Inferior parietal cortex (tissue), 1 donor: Measurements from ENCODE around the gene JHY.

Source experiments
- DNase-seq: peaks from one replicate; pipeline ENCODE4 v3.0.0-alpha.2; 2016; ENCODE audit errors: extremely low spot score

JHY gene

DNA sequence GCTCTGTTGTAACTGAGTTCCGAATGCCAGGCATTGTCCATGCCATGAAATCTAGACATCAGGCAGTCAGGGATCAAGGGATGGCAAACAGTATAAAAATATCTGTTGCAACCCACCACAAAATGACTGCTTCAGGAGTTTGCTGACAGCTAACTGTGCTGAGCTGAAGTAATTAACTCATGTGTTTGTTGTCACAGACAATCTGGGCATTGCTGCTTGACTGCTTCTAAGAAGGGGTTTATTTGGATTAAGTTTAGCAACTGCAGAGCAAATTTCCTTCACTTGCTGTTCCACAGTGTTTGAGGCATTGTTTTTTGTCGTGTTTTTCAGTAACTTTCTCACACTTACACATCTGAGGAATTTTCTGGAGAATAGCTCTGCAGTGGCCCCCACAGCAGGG is 68.7 kb downstream of the JHY start:
- no peak for DNase-seq

DNA sequence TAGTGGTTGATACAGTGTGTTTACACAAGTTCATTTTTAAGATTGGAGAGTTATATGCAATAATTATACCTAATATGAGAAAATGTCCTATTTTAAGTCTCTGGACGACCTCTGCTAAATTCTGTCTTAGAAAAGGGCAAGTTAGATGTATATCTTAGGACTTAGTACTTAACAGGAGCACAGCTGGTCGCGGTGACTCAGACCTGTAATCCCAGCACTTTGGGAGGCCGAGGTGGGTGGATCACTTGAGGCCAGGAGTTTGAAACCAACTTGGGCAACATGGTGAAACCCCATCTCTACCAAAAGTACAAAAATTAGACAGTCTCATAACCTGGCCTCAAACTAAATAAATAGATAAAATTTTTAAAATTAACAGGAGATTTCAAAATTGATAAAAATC is 71.9 kb downstream of the JHY start:
- no peak for DNase-seq

DNA sequence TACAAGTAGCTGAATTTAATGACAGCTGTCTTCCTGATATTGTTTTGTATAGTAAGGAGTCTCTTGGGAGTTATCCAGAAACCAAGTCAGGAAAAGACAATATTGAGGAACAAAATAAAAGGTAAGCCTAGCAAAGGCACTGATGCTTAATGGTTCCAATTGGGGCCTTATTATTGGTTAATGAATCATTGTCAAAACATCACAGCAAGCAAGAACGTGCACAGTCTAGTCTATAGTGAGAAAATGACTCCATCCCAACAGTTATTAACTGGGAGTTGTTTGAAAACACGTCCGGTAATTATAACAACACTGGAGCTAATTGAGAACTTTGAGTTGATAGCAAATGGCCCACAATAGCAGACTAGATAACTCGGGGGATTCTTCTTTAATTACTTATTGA is 81.4 kb downstream of the JHY start:
- DNase-seq = no peak

DNA sequence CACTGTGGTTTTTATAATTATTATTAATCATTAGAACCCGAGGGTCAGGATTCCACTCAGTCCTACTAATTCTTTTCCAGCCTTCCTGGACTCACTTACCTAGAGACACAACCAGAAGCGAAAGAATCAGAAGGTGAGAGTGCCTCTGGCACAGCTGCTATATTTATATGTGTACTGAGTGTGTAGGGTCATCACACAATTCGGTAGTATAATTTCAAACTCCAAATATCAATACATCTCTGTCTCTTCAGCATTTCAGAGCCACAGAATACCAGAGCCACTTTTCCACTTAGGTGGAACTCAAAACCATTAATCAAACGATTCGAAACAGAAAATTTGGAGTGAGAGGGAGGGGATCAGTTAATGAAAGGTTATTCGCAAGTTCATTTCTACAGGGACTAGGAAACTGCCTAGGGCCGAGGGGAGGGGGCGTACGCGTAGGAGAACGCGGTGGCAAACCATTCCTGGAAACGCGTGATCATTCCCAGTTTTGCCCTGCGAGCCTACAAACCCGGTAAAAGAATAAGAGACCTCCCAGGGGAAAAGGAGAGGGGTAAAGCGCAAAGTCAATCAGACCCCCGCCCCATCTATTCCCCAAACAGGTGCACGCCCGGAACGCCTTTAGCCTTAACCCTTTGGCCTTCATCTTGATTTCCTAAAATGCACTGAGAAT is 93.6 kb downstream of the JHY start:
- DNase-seq = no peak

DNA sequence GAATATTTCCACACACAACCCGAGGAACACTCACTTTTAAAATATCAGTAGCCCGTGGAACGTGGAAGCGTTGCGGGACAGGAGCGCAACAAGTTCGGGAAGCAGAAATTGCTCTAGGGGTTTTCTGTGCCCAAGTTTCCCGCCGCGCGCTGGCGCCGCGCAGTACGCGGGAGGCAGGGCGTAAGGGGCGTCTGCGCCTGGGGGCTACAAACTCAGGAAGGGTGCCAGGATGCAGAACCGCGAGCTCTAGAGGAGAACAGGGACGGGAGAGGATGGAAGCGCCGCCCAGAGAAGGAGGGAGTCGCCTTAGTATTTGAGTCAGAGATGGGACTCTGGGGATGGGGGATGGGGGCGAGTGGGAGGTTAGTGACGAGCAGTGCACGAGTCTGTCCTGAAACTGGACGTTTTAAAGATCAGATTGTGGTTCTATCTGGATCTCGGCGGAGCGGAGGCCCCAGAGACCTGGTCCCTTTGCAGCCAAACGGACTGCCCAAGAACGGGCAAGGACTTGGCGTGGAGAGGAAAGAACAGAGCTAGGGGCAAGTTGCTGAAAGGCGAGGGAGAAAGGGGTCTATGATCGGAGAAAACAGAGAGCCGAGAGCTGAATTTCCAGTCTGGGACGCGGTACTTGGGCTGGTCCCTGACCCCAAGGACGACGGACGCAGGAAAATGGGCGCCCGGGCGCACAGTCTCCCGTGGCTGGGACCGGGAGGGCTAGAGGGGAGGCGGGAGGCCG is 94.3 kb downstream of the JHY start:
- DNase-seq = no peak

DNA sequence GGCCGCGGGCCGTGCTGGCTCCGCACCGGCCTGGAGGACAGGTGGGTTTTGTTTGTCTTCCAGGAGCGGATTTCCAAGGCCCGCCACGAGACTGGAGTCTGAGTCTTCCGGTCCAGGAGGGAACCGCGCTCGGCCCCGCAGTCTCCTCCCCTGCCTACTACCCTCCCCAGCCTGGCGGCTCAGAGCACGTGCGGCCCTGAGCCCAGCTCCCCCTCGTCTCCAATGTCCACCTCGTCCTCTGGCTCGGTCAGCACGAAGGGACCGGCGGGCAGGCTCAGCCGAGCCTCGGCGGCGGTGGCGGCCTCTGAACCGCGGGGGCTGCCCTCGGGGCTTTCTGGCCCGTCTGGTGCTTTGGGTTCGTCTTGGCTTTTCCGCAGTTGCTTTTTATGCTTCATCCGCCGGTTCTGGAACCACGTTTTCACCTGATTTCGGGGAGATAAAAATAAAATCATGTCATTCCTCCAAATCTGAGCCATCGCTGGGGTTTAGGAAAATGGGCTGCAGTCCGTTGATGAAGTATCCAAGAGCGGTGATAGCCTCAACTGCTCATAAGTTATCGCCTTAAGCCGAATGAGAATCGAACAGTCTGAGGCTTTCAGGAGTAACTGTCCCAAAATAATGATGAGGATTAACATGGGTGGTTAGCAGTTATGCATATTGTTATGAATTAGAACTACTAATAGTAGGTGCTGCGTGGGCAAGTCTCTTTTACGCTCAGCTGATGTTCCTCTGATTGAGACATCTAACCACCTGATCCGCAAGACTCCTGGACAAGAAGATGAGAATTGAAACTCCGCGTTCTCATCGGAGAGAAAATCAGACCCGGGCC is 95.1 kb downstream of the JHY start:
- DNase-seq = no peak

DNA sequence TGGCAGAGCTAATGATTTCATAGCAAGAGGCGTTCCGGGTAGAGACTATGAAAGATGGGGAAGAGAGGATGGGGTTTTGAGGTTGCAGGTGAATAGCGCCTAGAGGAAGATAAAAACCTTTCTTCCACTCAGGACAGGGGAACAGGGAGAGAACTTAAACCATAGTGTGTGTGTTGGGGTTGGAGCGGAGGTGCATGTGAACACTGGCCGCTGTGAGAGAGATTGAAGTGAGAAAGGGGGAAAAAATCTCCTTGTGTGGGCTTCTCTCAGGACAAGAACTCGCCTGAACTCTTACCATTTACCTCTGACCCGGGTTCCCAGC is 95.7 kb downstream of the JHY start:
- no peak for DNase-seq

DNA sequence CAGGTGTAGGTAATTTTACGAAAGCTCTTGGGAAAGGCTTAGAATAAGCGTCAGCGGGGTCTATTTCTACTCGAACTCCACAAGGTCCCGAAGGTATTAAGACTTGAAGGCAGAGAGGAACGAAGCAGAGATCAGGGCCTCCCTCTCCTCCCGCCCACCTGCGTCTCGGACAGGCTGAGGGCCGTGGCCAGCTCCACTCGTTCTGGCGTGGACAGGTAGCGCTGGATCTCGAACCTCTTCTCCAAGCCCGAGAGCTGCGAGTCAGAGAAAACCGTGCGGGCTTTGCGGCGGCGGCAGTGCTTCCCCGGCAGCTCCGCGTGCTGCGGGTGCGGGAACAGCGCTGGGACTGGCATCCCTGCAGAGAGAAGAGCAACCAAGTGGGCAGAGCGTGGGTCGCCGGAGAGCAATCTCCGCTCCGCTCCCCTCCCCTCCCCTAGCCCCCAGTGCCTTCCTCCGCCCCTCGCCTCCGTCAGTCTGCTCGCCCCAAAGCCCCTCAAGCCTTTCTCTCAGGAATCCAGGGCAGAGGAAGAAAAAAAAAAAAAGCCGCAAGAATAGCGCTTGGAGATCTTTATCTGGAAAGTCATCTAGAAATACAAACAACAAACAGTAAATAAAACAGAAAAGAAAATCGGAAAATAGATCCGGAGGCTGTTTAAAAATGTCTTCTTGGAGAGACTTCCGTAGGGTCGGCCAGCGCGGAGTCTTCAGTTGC is 96.7 kb downstream of the JHY start:
- DNase-seq = no peak

DNA sequence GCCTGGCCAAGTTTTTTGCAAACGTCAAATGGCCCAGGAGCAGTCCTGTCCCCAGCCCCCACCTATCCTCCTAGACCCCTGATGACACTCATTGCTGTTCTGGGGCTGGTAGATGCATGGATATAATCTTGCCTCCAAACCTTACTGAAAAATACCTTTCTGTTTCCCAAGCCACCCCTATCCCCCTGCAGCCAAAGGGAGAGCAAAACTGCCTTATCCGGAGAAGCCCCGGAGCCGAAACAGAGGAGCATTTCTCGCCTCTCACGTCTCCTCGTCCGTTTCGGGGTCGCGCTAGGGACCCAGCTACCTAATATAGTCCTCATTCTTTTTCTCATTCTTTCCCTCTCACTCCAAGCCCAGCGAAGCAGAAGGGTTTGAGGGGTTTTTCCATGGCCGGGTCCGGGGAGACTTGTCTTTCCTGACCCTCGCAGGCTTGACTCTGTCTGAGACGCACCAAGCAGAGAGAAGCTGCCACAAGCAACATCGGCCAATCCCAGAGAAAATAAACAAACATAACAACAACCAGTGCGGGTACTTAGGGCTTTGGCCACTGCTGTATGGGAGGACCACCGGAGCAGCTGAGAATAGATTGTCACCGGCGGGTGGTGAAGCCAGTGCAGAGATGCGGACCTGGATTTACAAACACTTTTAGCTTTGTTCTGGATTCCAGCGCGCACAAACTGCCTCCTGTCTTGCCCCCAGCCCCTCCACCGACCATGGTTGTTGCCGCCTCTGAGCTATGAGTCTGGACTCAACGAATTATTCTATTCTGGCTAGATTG is 97.4 kb downstream of the JHY start:
- no peak for DNase-seq

DNA sequence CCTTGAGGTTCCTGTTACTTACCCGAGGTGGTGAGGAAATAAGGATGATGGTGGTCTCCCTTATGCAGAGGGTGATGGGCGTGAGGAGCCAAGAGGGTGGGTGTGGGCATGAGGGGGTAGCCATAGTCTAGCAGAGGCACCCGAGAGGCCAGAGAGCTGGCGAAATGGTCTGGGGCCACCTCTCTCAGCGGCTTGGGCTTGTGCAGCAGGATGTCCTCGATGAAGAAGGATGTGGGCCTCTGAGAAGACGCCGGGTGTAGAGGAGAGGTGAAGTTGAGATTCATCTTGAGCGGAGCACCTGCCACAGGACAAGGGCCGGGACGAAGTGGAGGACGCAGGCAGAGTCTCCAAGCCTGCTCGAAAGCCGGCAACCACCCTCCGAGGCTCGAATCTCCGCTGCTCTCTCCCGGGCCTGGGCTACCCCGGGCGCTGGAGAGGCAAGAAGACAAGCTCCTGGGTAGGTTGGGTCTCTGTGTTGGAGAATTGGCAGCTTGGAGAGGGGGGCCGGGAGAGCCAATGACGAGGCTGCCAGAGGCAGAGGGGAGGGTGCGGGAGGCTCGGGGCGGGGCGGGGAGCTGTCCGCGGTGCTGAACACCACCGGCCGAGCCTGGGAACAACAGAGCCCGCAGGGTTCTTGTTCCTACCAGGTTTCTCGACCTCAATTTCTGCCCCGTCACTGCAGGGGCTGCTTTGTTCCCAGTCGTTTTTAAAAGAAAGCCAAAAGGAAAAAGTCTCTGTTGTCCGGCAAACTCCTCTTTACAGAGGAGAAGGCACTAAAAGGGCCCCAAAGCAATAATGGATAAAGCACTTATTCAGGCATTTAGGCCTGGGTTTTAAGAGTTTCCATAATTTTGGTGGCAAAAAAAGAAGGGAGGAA is 99.1 kb downstream of the JHY start, which contains the start of gene BSX:
BSX (minus strand) TSS at position 447 of the 877 bp plus-strand sequence; CDS start at position 284, 163 bp downstream.
- peak; percentile 9 for DNase-seq

DNA sequence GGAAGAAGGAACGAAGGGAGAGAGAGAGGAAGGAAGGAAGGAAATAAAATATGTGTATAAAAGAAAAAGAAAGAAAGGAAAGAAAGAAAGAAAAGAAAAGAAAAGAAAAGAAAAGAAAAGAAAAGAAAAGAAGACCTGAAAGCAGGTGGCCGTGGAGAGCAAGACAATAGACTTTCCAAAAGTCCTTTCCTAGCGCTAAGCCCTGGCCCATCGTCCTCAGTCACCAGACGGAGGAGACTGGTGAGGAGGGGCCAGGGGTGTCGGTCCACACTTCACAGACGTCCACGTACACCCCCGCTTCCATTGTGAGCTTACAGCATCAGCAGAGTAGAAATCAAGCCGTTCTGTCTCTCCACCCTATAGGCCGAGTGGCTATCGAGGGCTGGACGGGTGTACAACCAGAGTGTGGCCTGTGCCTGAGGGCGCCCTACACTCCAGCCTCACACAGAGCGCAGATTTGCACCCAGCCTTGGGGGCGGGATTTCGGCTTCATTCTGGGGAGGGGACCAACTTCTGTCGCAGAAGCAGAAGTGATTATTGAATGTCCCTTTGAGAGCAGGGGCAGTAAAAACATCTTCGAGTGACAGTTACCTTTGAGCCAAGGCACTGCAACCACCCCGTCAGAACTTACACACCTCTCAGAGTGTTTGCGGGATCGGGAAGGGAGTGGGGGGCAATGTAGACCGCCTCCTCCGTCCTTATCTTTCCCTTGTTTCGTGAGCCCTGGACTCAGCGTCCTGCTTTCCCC is 101.1 kb downstream of the JHY start:
- DNase-seq = no peak

DNA sequence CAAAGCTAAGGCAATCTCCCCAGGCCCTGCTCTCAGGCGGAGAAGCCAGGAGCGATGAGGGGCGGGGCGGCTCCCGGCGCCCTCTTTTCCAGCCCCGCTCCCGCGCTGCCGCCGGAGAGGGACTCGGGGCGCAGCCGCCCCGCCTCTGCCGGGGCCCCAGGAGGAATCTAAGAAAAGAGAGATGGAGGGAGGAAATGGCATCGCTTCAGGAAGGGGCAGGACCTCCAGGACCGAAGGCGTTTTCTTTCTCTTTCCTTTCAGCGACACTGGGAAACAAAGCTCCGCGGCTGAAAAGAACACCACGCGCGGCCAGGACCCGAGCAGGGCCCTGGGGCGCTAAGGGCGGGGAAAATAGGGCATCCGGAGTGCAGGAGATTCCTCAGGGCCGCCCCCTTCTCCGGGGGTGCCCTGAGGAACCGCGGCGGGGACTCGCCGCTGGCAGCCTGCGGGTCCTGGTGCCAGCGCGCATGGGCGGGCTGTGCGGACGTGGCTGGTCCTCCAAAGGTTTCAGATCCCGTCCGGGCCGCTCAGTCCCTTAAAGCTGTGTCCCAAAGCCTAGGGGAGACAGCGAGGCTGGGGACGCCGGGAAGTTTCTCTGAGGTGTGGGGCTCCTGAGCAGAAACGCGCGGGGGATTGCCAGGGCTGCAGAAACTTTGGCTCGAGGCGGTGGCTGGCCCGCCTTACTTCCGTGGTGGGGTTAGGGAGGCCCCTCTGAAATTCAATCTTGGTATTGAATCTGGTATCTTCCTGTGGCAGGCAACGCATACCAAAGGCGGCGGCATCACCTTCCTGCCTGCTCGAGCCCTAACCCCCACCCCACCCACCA is 101.8 kb downstream of the JHY start:
- DNase-seq = no peak

DNA sequence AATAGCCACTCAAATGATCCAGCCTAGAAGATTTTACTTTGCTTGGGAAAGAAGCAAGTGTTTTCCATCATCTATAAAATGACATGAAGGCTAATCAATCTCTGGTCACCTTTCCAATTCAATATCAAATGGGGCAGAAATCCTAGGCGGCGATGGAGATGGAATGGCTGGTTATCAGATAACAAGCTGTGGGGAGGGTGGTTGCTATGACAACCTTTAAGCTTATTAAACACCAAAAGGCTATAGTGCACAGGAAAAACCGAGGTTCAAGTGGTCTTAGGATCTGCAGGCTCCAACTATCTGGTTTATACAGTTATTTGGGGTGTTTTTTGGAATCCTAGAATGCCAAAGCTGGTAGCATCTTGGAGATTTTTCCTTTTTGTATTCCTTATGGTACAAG is 113.0 kb downstream of the JHY start:
- DNase-seq = no peak

DNA sequence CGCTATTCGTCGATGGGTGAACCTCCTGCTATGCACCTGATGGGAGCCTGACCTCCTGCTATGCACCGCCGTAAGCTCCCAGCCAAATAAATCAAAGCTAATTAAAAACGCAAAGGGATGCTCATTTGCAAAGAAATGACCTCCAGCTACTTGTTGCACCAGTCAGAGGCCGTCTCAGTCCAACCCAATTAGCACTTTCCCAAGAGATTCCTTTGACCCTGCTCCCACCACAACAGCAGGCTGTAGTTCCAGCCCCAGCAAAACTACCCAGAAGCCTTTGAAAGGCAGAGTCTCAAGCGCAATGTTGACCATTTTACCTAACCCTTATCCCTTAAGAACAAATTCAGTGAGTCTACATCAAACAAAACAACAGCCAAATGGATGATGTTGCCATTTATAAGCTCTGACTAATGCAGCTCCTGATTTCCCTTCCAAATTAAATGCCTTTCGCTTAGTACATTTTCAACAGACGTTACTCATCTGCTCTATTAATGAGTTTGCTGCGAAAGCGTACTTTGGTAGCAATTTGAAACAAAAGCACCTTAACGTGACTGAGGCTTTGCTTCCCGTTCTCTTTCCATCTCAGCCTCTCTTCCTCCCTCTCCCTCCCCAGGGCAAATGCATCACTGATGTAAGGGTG is 116.3 kb downstream of the JHY start:
- DNase-seq = no peak

DNA sequence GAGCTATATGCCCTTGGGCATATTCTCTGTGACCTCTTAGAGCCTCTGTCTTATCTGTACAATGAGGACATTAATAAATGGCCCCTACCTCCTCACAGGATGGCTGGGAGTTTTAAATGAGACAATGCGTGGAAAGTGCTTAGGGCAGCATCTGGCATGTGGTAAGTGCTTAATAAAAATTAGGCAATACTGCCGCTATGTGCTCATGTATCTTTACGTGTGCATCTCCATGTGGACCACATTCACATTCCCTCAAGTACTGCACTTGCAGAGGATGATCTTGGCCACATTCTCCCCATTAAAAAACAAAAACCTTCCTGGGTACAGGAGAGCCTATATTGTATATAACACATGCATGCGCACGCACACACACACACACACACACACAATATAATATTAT is 118.2 kb downstream of the JHY start:
- no peak for DNase-seq

DNA sequence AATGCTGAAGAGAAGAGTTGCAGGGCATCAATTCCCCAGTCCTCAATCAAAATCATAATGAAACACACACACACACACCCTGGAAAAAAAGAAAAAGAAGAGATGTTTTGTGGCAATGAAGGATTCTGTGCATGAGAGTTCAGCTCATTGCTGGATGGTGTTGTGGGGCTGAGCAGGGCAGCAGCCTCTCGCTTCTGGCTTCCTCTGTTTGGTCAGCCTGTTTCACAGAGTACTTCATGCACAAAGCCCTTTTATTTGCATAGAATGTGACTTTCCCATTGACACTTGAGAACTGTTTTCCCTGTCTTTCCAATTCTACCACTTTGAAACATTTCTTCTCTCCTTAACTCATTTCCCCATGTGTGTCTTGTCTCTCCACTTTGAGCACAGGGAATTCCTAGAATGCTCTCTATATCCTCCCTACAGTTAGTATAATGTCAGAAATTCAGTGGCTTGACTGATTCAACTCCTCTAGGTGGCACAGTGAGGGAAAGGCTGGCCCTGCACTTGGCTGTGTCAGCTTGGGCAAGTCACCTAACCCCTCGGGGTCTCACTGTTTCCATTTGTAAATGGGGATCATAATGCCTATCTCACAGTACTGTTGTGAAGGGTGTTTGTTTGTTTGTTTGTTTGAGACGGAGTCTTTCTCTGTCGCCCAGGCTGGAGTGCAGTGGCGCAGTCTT is 124.4 kb downstream of the JHY start:
- DNase-seq = no peak
